Stimulated activated naive B cell treated with anti-CD40 and anti-IgM and Interleukin-4, amounts not matched to agents 10 μg/mL and 1 μg/mL and 100 μg/mL, for 72 hours (primary cell): ENCODE results near the gene GALNT18.

Experiments
- ATAC-seq, 2 donors: fragments of 150-1000 bp; cut with Tn5 transposase; replicated peaks; 2 replicates each; pipeline ENCODE4 v1.10.0; 2021; ENCODE audit warnings: moderate library complexity in 1 of 2
- DNase-seq: peaks from one replicate; pipeline ENCODE4 v3.0.0; 2021
- H3K27ac Mint-ChIP-seq: one replicate; pipeline ENCODE4 v1.8.0; 2022; ENCODE audit warnings: mild to moderate bottlenecking, mixed read lengths
- H3K27me3 Mint-ChIP-seq, 2 donors: one replicate each; pipeline ENCODE4 v1.8.0; 2022; ENCODE audit warnings: mixed read lengths in 2 of 2
- H3K36me3 Mint-ChIP-seq, 2 donors: one replicate each; pipeline ENCODE4 v1.8.0; 2022; ENCODE audit warnings: mixed read lengths in 2 of 2, mild to moderate bottlenecking in 1 of 2
- H3K4me1 Mint-ChIP-seq, 2 donors: one replicate each; pipeline ENCODE4 v1.8.0; 2022; ENCODE audit warnings: mixed read lengths in 2 of 2, mild to moderate bottlenecking in 1 of 2
- H3K4me3 Mint-ChIP-seq, 2 donors: one replicate each; pipeline ENCODE4 v1.8.0; 2022; ENCODE audit warnings: mild to moderate bottlenecking in 2 of 2, mixed read lengths in 2 of 2, moderate library complexity in 1 of 2
- H3K9me3 Mint-ChIP-seq, 2 donors: one replicate each; pipeline ENCODE4 v1.8.0; 2022; ENCODE audit warnings: mixed read lengths in 2 of 2, mild to moderate bottlenecking in 1 of 2

GALNT18 gene

GRCh38 chr11:11510939-11511338 is 110.9 kb downstream of the GALNT18 start:
- ATAC-seq = no peak
- Mint-ChIP-seq H3K4me1 (no peaks in the 10 kb centered on the region), H3K9me3 (no peaks in the 10 kb centered on the region), H3K4me3 (no peak overlapping the region), H3K36me3 (no peaks in the 10 kb centered on the region), H3K27me3 (peaks cover 7 to 22% of the 10 kb centered on the region in 2 donors), H3K27ac (no peak overlapping the region)
- no peak for DNase-seq

GRCh38 chr11:11505692-11506091 is 116.1 kb downstream of the GALNT18 start:
- DNase-seq = no peak
- Mint-ChIP-seq H3K27ac (no peak overlapping the region), H3K4me3 (no peak overlapping the region), H3K36me3 (no peaks in the 10 kb centered on the region), H3K4me1 (no peaks in the 10 kb centered on the region), H3K27me3 (peaks cover 4 to 27% of the 10 kb centered on the region in 2 donors), H3K9me3 (no peaks in the 10 kb centered on the region)
- ATAC-seq = no peak

DNA sequence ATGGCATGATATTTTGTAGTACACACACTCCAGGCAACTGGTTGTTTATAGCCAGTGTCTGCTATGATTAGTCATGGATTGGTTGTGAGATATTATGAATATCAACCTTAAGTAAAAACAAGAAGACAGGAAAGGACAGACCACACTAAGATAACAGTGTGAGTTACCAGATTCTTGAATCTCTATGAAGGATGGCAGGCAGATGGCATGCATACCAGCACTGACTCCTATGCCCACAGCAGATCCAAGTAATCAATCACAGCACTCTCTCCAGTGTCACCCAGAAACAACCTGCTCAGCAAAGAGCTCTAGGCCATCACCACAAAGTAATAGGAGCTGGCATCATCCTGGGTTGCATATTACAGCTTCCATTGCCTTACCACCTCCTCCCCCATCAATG is 116.6 kb downstream of the GALNT18 start:
- DNase-seq (no peak), ATAC-seq (no peak)
- no peaks in the 10 kb centered on the region for H3K36me3 Mint-ChIP-seq
- no peak overlapping the region for H3K27ac Mint-ChIP-seq
- peaks cover 4 to 27% of the 10 kb centered on the region in 2 donors for H3K27me3 Mint-ChIP-seq
- no peaks in the 10 kb centered on the region for H3K4me1 Mint-ChIP-seq
- no peak overlapping the region for H3K4me3 Mint-ChIP-seq
- H3K9me3 Mint-ChIP-seq = no peaks in the 10 kb centered on the region

DNA sequence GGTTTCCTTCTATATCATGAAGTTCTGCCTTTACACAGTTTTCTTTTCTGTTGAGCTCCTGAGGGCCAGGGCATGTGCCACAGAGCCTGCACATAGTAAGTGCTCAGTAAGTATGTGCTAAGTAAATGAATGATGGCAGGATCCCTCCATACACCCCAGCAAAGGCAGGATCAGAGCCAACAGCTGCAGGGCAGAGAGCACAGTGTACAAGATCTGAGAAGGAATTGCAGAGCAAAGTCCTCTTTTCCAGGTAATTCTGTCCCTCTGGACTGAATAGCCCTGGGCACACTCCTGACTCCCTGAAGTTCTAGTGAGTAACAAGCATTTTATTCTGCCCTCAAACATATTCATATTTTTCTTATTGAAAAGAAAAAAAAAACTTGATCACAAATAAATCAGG is 117.7 kb downstream of the GALNT18 start:
- Mint-ChIP-seq H3K9me3 (no peaks in the 10 kb centered on the region), H3K27ac (no peak overlapping the region)

GRCh38 chr11:11502263-11502861 is 119.4 kb downstream of the GALNT18 start:
- DNase-seq = no peak
- Mint-ChIP-seq H3K27me3 (peaks cover 9 to 10% of the 10 kb centered on the region in 2 donors), H3K27ac (no peak overlapping the region), H3K4me3 (no peak overlapping the region), H3K4me1 (no peaks in the 10 kb centered on the region), H3K36me3 (no peaks in the 10 kb centered on the region), H3K9me3 (no peaks in the 10 kb centered on the region)
- no peak for ATAC-seq

More for the DNA sequence above, 117.7 kb downstream of the GALNT18 start:
- H3K36me3 Mint-ChIP-seq = no peaks in the 10 kb centered on the region
- H3K27me3 Mint-ChIP-seq = peaks cover 10 to 26% of the 10 kb centered on the region in 2 donors
- H3K4me3 Mint-ChIP-seq = no peak overlapping the region
- DNase-seq (no peak), ATAC-seq (no peak)
- H3K4me1 Mint-ChIP-seq = no peaks in the 10 kb centered on the region

DNA sequence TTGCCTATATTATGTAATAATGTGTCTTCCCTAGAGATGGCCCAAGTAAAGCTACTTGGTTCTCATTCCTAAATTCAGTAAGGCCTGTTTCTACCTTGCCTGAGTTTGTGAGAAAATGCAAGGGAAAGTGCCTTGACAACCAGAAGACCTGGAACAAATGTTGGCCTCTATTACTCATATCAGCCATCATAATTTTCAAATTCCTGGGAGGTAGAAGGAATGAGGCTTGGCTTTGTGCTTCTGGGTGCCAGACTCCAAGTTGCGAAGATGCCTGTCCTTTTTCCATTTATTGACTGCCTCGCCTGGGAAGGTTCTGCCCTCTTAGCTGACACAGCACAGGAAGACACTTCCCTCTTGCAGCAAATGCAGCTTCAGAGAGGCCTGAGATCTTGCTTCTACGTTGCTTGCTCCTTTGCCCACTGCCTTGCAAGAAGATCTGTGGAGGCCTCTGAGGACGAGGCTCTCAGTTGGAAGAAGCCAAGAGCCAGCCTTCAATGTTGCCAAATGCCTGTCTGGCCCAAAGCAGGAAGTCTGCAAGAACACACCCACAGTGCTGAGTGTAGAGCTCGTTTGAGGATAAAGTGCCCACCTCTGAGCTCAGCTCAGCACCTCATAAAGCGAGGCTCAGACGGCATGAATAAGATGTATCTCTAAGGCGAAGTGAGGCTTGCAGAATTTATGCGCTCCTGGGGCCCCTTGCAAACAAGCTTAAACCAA is 120.1 kb downstream of the GALNT18 start:
- no peak overlapping the region for H3K27ac Mint-ChIP-seq
- DNase-seq = no peak
- H3K36me3 Mint-ChIP-seq = no peaks in the 10 kb centered on the region
- no peak overlapping the region for H3K4me3 Mint-ChIP-seq
- H3K9me3 Mint-ChIP-seq = peaks cover 0 to 2% of the 10 kb centered on the region in 2 donors
- no peaks in the 10 kb centered on the region for H3K4me1 Mint-ChIP-seq
- no peak for ATAC-seq
- peaks cover 9 to 14% of the 10 kb centered on the region in 2 donors for H3K27me3 Mint-ChIP-seq

GRCh38 chr11:11500744-11501487 is 120.9 kb downstream of the GALNT18 start:
- ATAC-seq (no peak), DNase-seq (no peak)
- no peaks in the 10 kb centered on the region for H3K36me3 Mint-ChIP-seq
- peaks cover 12 to 16% of the 10 kb centered on the region in 2 donors for H3K27me3 Mint-ChIP-seq
- no peak overlapping the region for H3K4me3 Mint-ChIP-seq
- H3K9me3 Mint-ChIP-seq = peaks cover 0 to 2% of the 10 kb centered on the region in 2 donors
- no peaks in the 10 kb centered on the region for H3K4me1 Mint-ChIP-seq
- H3K27ac Mint-ChIP-seq = no peak overlapping the region

DNA sequence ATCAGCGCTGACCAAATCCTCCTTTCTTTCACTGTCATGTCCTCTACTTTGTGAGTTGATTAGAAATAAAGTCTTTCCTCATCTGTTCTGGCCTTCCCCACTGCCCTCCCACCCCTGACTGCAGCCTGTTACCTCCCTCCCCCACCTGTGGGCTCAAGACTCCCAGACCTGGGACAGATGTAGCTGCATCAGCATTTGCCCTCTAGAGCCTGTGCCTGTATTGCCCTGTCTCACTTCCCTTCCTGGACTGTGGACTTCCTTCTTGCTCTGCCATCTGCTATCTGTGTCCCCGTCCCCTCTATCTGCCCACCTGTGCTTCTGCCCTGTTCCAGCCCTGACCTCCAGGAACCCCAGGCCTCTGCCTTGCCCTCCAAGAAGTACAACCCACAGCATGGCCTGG is 122.5 kb downstream of the GALNT18 start:
- ATAC-seq = no peak

GRCh38 chr11:11498195-11498594 is 123.6 kb downstream of the GALNT18 start:
- DNase-seq (no peak), ATAC-seq (no peak)
- Mint-ChIP-seq H3K9me3 (peaks cover 0 to 2% of the 10 kb centered on the region in 2 donors), H3K4me1 (no peaks in the 10 kb centered on the region), H3K27me3 (peaks cover 7 to 12% of the 10 kb centered on the region in 2 donors), H3K36me3 (no peaks in the 10 kb centered on the region), H3K27ac (no peak overlapping the region), H3K4me3 (no peak overlapping the region)

More for the DNA sequence above, 122.5 kb downstream of the GALNT18 start:
- H3K36me3 Mint-ChIP-seq = no peaks in the 10 kb centered on the region
- peaks cover 0 to 2% of the 10 kb centered on the region in 2 donors for H3K9me3 Mint-ChIP-seq
- H3K4me1 Mint-ChIP-seq = no peaks in the 10 kb centered on the region
- no peak overlapping the region for H3K27ac Mint-ChIP-seq
- no peak overlapping the region for H3K4me3 Mint-ChIP-seq
- peaks cover 12% of the 10 kb centered on the region in 2 donors for H3K27me3 Mint-ChIP-seq
- no peak for DNase-seq

- ATAC-seq (no peak), DNase-seq (no peak)
- Mint-ChIP-seq H3K9me3 (peaks cover 0 to 2% of the 10 kb centered on the region in 2 donors), H3K4me3 (no peak overlapping the region), H3K27me3 (peaks cover 7 to 12% of the 10 kb centered on the region in 2 donors), H3K4me1 (no peaks in the 10 kb centered on the region), H3K36me3 (no peaks in the 10 kb centered on the region), H3K27ac (no peak overlapping the region)
Measured at GRCh38 chr11:11496879-11497278, 124.9 kb downstream of the GALNT18 start.

DNA sequence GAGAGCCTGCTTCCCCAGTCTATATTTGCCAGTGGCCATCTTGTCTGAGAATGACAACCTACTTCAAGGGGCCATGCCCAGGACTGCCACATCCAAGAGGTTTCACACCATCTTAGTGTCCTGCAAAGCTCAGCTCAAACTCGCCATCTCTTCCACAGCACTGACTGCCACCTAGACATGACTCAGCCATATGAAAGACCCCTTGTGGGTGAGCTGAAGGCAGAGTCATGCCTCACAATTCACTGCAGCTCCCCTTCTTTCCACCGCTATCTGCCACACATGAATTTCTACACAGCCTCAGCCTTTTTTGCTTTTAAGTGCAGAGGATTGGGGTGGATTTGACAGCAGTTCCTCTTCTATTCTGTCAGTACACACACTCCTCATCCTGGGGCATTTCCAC is 127.5 kb downstream of the GALNT18 start:
- ATAC-seq (no peak), DNase-seq (no peak)
- Mint-ChIP-seq H3K4me1 (no peaks in the 10 kb centered on the region), H3K36me3 (no peaks in the 10 kb centered on the region), H3K27me3 (peaks cover 6 to 7% of the 10 kb centered on the region in 2 donors), H3K27ac (no peak overlapping the region), H3K4me3 (no peak overlapping the region), H3K9me3 (peaks cover 0 to 2% of the 10 kb centered on the region in 2 donors)

- no peak overlapping the region for H3K27ac Mint-ChIP-seq
Measured at GRCh38 chr11:11493698-11494097, 128.1 kb downstream of the GALNT18 start.

DNA sequence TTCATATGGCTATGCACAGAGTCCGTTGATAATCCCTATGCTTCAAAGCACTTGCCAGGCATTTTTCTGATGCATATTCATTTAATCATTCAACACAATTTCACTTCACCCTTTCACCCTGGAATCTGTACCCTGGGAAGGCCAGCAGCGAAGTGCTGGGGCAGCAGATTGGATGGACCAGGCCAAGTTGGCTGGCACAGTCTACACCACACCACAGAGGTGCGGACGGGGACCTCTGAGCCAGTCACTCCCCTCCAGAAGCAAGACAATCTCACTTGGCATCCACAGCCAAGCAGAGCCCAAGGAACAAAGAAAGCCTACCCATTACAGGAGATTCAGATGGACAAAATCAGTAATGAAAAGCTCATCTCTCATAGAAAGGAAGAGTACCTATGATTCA is 130.2 kb downstream of the GALNT18 start:
- Mint-ChIP-seq H3K36me3 (no peaks in the 10 kb centered on the region), H3K27me3 (peaks cover under 1 to 1% of the 10 kb centered on the region in 2 donors), H3K27ac (no peak overlapping the region), H3K4me1 (no peaks in the 10 kb centered on the region), H3K4me3 (no peak overlapping the region), H3K9me3 (no peaks in the 10 kb centered on the region)
- ATAC-seq (no peak), DNase-seq (no peak)

More at GRCh38 chr11:11493698-11494097, 128.1 kb downstream of the GALNT18 start:
- Mint-ChIP-seq H3K9me3 (peaks cover 0 to 2% of the 10 kb centered on the region in 2 donors), H3K36me3 (no peaks in the 10 kb centered on the region), H3K4me3 (no peak overlapping the region), H3K4me1 (no peaks in the 10 kb centered on the region), H3K27me3 (peaks cover 6 to 7% of the 10 kb centered on the region in 2 donors)
- DNase-seq (no peak), ATAC-seq (no peak)

DNA sequence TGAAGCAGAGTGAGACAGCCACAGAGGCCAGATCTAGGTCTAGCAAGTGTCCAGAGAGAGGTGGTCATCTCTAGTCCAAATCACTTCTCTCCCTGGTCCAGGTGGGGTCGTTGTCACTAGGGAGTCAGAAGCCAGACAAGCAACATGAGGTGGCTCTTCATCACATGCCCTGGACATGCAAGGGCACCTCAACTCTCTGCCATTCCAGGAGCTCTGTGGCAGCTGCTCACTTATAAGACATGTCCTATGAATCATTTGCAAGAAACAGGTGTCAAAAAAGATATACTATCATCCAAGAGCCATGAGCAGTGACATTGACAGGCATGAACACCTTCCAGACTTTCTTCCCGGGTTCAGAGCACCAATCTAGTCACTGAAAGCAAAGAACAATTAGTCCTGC is 130.8 kb downstream of the GALNT18 start:
- DNase-seq = no peak

More for the DNA sequence above, 130.8 kb downstream of the GALNT18 start:
- no peaks in the 10 kb centered on the region for H3K4me1 Mint-ChIP-seq
- H3K4me3 Mint-ChIP-seq = no peak overlapping the region
- no peak for ATAC-seq
- H3K36me3 Mint-ChIP-seq = no peaks in the 10 kb centered on the region
- H3K9me3 Mint-ChIP-seq = no peaks in the 10 kb centered on the region
- no peak overlapping the region for H3K27ac Mint-ChIP-seq
- H3K27me3 Mint-ChIP-seq = no peaks in the 10 kb centered on the region
